ENCODE data around the gene MOGAT1. TPM values are rescaled to one million over a fixed set of nuclear protein-coding genes. Genes with fewer than 3 reads are reported as not detected.

The MOGAT1 gene
- total and polyA plus RNA-seq, 2 of the 4 experiments (the other 2 are of a cell fraction) = not detected

GRCh38 chr2:222738809-222739208, 67.4 kb downstream of the MOGAT1 start:
- ATAC-seq (ENCODE audit: low read depth) (no peak), DNase-seq (no peak)
- no TSS peak for BruUV-seq (replicated peaks)
- no peak overlapping the region for H3K4me2 ChIP-seq (ENCODE audit: low read depth, low read length)
- H4K91ac ChIP-seq (ENCODE audit: insufficient read depth, low read depth, low read length) = no peak overlapping the region
- H3K79me1 ChIP-seq (ENCODE audit: low read depth in 1 of 2, low read length in 2 of 2) = no peaks in the 10 kb centered on the region
- H3K9me3 ChIP-seq (ENCODE audit: control insufficient read depth, insufficient read depth, low read length) = no peaks in the 10 kb centered on the region
- intact Hi-C loops (cut with micrococcal nuclease) = no loop called here
- no peak overlapping the region for H3K4me3 ChIP-seq (ENCODE audit: insufficient read depth, low read depth, low read length)
- H3K9ac ChIP-seq (ENCODE audit: low read depth, low read length) = no peak overlapping the region
- H3K27ac ChIP-seq (ENCODE audit: insufficient read depth, low read length) = no peak overlapping the region
- no peak overlapping the region for H4K8ac ChIP-seq (ENCODE audit: low read depth in 2 of 2, low read length in 2 of 2)
- no peak overlapping the region for H2AK9ac ChIP-seq (replicated peaks; ENCODE audit: low read depth, low read length, poor library complexity)
- no peak overlapping the region for H3K56ac ChIP-seq (ENCODE audit: extremely low read depth, insufficient read depth, low read length)
- H2BK120ac ChIP-seq (ENCODE audit: low read depth, low read length) = no peak overlapping the region
- CTCF ChIA-PET = no interaction called here
- no peak overlapping the region for H2AFZ ChIP-seq (replicated peaks; ENCODE audit: low read length, poor library complexity)
- H3K23ac ChIP-seq (ENCODE audit: low read depth, low read length) = no peak overlapping the region
- no peak overlapping the region for H3K14ac ChIP-seq (replicated peaks; ENCODE audit: low read depth, low read length)
- H2BK5ac ChIP-seq (ENCODE audit: low read depth, low read length, poor library complexity, severe bottlenecking) = no peak overlapping the region
- H4K20me1 ChIP-seq (ENCODE audit: insufficient read depth, low read length) = no peaks in the 10 kb centered on the region
- H2BK20ac ChIP-seq (ENCODE audit: low read depth, low read length) = no peak overlapping the region
- H3K9me1 ChIP-seq (ENCODE audit: insufficient read depth, low read length) = 0 out of 2 replicates have a peak, but pooled peaks cover 3% of the 10 kb centered on the region
- H3K4ac ChIP-seq (ENCODE audit: low read depth, low read length) = no peak overlapping the region
- in situ Hi-C loops (cut with MboI; ENCODE audit: low sequenced_read_pairs) = no loop called here
- POLR2A ChIA-PET (ENCODE audit: unreplicated experiment) = no interaction called here
- peaks cover 9% of the 10 kb centered on the region for H3K4me1 ChIP-seq (ENCODE audit: control insufficient read depth, insufficient read depth, low read length)
- no peak overlapping the region for H2AK5ac ChIP-seq (ENCODE audit: low read depth, low read length)
- H3K36me3 ChIP-seq (ENCODE audit: control insufficient read depth, insufficient read depth, low read length) = no peaks in the 10 kb centered on the region
- H3K27me3 ChIP-seq (ENCODE audit: control insufficient read depth, insufficient read depth, low read length) = no peaks in the 10 kb centered on the region
- H2BK15ac ChIP-seq (ENCODE audit: low read depth, low read length) = no peak overlapping the region
- WGBS, 2 experiments (ENCODE audit: extremely low coverage in 2 of 2, insufficient read length in 1 of 2) = no CpG with 5 or more reads among the region's 3 CpGs
- no peak overlapping the region for H4K5ac ChIP-seq (ENCODE audit: low read depth, low read length)
- TF ChIP-seq MAFK (IDR thresholded peaks at IDR 0.05; ENCODE audit: low read depth, low read length) (no peak), MXI1 (IDR thresholded peaks at IDR 0.05; ENCODE audit: borderline replicate concordance, low read depth, low read length) (no peak), POLR2A (IDR thresholded peaks at IDR 0.05; ENCODE audit: low read depth, low read length) (no peak), SMC3 (IDR thresholded peaks at IDR 0.05; ENCODE audit: low read depth, low read length) (no peak), CEBPB (IDR thresholded peaks at IDR 0.05; ENCODE audit: low read depth, low read length) (no peak)
- TF ChIP-seq, protein P1, sequence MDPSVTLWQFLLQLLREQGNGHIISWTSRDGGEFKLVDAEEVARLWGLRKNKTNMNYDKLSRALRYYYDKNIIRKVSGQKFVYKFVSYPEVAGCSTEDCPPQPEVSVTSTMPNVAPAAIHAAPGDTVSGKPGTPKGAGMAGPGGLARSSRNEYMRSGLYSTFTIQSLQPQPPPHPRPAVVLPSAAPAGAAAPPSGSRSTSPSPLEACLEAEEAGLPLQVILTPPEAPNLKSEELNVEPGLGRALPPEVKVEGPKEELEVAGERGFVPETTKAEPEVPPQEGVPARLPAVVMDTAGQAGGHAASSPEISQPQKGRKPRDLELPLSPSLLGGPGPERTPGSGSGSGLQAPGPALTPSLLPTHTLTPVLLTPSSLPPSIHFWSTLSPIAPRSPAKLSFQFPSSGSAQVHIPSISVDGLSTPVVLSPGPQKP (IDR thresholded peaks at IDR 0.05; ENCODE audit: borderline replicate concordance, low read depth, low read length) = no peak
- dilution Hi-C loops (cut with HindIII; ENCODE audit: low sequenced_read_pairs, unreplicated experiment) = no loop called here
- H3K18ac ChIP-seq (ENCODE audit: low read depth, low read length) = no peak overlapping the region
